Skin epidermis (tissue), 12 donors: Measurements from ENCODE around the gene MC3R.

ENCODE experiments used
- H3K27ac ChIP-seq, 21 experiments: fragments of 200-600 bp; sonication (generic) in 11 of 21; one replicate each; pipeline ENCODE4 v1.5.0; 2020; ENCODE audit warnings: mild to moderate bottlenecking in 3 of 21, inconsistent platforms in 2 of 21, moderate library complexity in 2 of 21
- H3K4me3 ChIP-seq, 7 experiments: fragments of 200-600 bp; sonication (generic) in 2 of 7; one replicate each; pipeline ENCODE4 v1.5.0; 2020; ENCODE audit warnings: inconsistent platforms in 2 of 7, mild to moderate bottlenecking in 2 of 7, moderate library complexity in 1 of 7

Gene MC3R

DNA sequence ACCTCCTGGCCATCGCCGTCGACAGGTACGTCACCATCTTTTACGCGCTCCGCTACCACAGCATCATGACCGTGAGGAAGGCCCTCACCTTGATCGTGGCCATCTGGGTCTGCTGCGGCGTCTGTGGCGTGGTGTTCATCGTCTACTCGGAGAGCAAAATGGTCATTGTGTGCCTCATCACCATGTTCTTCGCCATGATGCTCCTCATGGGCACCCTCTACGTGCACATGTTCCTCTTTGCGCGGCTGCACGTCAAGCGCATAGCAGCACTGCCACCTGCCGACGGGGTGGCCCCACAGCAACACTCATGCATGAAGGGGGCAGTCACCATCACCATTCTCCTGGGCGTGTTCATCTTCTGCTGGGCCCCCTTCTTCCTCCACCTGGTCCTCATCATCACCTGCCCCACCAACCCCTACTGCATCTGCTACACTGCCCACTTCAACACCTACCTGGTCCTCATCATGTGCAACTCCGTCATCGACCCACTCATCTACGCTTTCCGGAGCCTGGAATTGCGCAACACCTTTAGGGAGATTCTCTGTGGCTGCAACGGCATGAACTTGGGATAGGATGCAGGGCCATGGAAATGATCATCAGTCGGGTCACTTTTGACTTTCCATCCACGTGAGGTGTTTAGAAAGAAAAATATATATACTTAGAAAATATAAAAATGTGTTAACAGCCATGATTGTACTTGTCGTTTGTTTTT, 868 bp downstream of the MC3R start:
- no peak overlapping the region for H3K27ac ChIP-seq
- H3K4me3 ChIP-seq = no peak overlapping the region

DNA sequence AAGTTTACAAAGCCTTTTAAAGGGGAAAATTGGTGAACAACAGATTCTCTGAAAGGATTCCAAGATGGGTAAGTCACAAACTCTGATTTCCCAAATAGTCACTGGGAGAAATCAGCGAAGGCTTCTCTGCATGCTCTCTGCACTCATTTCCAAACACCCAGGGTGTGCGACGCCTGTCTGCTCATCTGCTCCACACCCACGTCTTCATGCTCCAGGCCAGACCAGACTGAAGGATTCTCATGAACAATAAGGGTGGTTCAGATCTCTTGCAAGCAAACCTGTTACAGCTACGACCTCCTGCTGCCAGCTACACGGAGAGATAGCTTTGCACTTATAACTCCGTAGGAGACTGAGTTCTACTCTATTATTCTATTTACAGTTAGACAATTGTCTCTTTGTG, 1.4 kb downstream of the MC3R start:
- no peak overlapping the region for H3K4me3 ChIP-seq
- H3K27ac ChIP-seq = no peak overlapping the region

DNA sequence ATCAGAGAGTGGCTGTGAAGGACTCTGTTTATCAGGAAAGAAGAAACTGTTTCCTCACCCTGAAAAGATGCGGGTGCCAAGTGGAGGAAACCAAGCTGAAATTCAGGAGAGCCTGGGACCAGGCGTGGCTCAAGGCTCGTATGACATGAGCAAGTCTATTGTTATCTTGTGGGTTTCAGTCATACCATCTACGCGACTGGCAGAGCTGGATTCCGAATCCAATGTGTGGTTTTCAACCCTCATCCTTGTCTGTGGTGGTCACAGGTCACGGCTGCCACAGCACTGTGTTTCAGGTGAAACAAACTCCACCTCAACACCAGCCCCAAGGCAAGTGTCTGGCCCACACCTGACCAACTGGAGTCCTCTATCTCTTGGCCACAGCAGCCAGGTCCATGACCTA, 9.1 kb downstream of the MC3R start:
- no peak overlapping the region for H3K27ac ChIP-seq
- H3K4me3 ChIP-seq = no peak overlapping the region

DNA sequence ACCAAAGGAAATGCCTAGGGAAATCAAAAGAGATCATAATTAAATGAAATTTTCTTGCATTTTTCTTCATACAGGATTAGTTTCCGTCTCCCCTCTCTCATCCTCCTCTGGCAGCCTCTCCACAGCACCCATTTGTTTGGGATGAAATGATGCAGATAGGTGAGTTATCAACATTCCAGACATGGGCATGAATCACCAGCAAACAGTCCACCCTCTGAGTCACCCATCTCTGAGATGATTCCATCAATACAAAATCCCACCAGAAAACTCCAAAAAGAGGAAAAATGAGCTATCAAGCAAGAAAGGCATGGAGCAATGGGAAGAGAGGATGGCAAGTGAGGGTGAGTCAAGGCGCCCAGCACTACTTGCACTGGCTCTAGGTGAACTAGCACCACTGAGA, 11.4 kb downstream of the MC3R start:
- Histone ChIP-seq H3K4me3 (no peak overlapping the region), H3K27ac (no peak overlapping the region)

DNA sequence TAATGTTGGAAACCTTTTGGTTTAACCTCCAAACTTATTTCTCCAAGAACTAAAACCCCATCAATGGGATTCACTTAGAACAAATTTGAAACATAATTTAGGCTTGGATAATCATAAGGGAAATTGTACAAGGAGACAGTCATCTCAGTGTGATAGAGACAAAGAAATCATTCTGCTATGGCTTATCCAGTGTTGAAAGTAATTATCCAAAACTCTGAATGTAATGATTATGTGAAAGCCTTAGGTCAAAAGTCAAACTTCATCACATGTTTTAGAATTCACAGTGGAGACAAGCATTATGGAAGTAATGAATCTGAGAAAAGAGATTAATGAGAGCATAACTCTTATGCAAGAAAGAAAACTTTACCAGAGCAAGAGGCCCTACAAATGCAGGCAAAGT, 20.0 kb downstream of the MC3R start:
- no peak overlapping the region for H3K27ac ChIP-seq
- no peak overlapping the region for H3K4me3 ChIP-seq

DNA sequence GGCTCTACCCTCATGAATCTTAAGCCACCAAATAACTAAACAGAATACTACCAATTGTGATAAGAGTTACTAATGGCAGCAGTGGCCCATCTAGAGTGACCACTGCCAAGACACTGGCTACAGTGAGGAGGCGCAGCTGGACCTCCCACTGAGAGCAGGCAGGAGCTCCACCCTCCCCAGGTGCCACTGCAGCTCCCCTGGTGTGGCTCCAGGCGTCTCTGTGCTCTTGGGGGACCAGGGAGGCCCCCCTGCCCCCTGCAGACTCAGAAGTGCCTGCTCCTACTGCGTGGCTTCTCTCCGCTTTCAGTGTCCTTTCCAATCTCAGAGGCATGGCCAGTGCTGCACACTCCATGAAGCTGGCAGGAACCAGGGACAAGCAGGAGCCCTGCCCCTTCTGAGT, 23.4 kb downstream of the MC3R start:
- H3K4me3 ChIP-seq = no peak overlapping the region
- H3K27ac ChIP-seq = no peak overlapping the region

DNA sequence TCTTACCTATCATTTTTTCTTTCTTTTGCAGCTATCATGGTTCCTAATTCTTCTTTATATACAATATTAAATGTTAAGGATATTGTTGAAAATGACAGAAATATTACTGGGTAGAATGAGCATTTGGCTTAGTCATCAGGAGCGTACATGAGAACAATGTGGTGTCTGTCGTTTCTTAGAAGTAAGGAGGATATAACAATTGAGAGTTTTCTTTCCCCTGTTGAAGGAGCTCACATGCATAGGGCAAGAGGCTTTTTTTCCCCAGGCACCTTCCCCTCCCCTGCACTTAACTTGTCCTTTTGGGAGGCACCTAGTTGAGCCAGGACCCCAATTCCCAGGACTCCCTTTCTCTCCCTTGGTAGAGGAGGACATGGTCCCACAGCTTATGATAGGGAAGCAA, 25.0 kb downstream of the MC3R start:
- no peak overlapping the region for H3K27ac ChIP-seq
- no peak overlapping the region for H3K4me3 ChIP-seq

DNA sequence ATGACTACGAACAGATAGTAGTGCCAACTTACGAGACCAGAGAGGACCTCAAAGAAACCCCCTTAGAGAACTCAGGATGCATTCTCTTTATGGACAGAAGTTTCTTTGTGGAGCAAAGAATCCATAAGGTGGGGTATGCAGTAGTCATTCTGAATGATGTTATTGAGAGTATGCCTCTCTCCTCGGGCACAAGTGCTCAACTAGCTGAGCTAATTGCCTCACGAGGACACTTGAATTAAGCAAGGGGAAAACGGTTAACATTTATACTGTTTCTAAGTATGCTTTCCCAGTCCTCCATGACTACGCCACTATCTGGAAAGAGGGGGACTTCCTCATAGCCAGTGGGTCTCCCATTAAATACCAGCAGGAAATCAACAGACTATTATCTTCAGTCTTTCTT, 25.6 kb downstream of the MC3R start:
- no peak overlapping the region for H3K4me3 ChIP-seq
- no peak overlapping the region for H3K27ac ChIP-seq

DNA sequence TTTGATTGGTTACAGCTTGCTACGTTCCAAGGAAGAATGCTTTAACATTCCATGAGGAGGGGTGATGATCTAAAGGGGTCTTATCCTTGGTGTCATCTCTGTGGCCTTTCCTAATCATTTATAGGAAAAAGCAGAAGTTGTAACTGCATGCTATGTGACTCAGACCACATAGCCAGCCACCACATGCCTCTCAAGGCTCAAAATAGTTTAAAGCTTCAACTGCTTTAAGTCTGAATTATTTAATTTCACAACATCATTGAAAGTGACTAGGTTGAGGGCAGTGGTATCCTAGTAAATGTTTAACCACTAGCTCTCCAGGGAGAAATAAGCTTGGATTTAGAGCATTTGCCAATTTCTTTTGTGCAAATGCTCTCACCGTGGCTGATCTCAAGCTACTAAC, 29.7 kb downstream of the MC3R start:
- no peak overlapping the region for H3K4me3 ChIP-seq
- H3K27ac ChIP-seq = no peak overlapping the region

DNA sequence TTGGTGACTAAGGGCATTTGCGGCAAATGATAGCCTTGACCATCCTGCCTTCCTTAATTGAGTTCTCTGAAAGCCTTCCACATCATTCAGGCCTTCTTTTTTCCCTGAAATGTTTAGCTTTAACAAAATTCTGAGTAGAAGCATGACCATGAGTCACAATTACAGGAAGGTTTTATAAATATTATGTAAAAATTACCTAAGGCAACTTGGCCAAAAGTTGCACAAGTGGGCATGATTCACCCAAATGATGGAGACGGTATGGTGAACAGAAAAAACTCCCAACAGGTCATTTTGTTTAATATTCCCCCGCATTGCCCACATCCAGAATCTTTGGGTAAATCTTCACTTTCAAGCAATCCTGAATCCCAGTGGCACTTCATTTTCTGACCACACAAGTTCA, 37.0 kb downstream of the MC3R start:
- Histone ChIP-seq H3K4me3 (no peak overlapping the region), H3K27ac (no peak overlapping the region)

DNA sequence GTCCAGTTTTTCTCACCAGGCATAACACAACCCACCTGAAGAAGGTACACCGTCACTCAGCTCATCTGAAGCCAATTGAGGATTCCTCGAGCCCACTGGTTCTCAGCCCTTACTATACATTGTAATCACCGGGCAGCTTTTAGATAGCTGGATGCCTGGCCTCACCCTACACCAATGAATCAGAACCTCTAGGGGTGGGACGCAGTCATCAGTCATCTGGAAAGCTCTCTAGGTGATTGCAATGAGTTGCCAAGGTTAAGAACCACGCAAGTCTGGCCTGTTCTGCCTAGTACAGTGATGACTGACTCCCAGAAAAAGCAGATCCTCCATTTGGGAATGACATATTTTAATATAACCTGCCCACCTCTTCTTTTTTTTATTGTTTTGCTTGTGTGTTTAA, 41.1 kb downstream of the MC3R start:
- Histone ChIP-seq H3K4me3 (no peak overlapping the region), H3K27ac (no peak overlapping the region)

DNA sequence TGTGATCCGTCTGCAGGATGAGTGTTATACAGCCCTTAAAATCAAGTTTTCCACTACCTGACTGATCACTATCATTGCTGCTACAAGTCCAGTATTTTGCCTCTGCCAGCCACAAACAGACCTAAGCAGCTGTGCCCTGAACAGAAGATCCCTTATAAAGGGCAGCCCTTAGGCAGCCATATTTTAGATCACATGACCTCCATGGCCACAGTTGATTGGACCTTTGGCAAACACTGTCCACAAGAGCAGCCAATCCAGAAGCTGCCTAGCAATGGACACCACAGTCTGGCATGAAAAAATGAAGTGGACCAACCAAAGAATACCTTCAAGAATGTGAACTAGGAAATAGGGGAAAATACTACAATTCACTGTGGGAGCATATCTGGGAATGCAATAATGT, 50.8 kb downstream of the MC3R start:
- H3K27ac ChIP-seq = no peak overlapping the region

More for the DNA sequence above, 50.8 kb downstream of the MC3R start:
- H3K4me3 ChIP-seq = no peak overlapping the region
